HG02852 (cell line): Measurements from ENCODE around the gene MECR.
"Not testable (repeated sequence)": the region's sequence is repeated elsewhere in the genome, so short reads cannot be mapped to it uniquely, and the experiment has no call there.

Source experiments
- ATAC-seq: cut with Tn5 transposase; IDR thresholded peaks from one replicate; pipeline ENCODE4 v1.9.1; 2021; ENCODE audit warnings: mild to moderate bottlenecking, moderate library complexity; ENCODE audit not compliant: unreplicated experiment

The MECR gene

GRCh38 chr1:29176576-29176975 is 54.2 kb downstream of the MECR start:
- no peak for ATAC-seq

DNA sequence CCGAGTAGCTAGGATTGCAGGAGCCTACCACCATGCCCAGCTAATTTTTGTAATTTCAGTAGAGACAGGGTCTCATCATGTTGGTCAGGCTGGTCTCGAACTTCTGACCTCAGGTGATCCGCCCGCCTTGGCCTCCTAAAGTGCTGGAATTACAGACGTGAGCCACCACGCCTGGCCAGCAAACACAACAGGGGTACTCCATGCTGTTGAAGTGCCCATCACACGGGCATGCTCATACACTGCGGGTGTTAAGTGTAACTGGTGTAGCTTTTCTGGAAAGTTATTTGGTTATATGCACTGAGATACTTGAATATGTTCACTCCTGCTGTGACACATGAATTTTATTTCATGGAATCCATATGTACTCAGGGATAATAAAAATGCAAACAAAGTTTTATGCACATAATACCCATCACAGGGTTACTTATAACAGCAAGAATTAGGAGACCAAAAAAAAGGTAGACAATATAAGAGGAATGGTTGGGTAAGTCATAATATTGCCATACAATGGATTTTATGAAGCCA is 58.3 kb downstream of the MECR start:
- no peak for ATAC-seq

DNA sequence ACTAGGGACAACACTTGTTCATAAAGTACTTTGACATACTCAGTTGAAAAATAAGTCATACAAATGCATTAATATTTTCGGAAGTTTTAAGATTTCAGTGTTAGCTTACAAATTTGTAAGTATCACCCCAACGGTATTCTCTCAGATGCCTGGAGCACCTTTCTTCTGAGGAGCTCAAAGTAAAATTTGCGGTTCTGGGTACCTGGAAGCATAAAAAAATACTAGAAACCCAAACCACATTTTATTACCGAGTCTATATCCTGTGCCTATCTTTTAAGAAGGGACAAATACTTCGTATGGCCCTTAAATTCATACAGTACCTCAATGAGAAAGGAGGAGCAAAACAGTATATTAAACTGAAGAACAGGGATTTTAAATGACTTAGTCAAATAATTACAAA is 59.2 kb downstream of the MECR start:
- ATAC-seq = no peak

- no peak for ATAC-seq
These were observed 59.6 kb downstream of the MECR start for GRCh38 chr1:29171089-29171488.

GRCh38 chr1:29169976-29170375 is 60.8 kb downstream of the MECR start:
- ATAC-seq = no peak

DNA sequence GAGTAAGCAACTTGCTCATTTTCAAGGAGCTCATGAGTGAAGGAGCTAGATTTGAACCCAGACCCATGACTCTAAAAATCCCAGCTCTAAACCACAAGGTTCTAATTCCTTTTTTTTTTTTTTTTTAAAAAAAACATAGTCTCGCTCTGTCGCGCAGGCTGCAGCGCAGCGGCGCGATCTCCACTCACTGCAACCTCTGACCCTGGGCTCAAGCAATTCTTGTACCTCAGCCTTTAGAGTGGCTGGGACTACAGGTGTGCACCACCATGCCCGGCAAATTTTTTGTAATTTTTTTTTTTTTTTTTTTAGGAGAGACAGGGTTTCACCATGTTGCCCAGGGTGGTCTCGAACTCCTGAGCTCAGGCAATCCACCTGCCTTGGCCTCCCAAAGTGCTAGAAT is 62.8 kb downstream of the MECR start:
- ATAC-seq = no peak

- no peak for ATAC-seq
These were observed 64.3 kb downstream of the MECR start for GRCh38 chr1:29166291-29166878.

DNA sequence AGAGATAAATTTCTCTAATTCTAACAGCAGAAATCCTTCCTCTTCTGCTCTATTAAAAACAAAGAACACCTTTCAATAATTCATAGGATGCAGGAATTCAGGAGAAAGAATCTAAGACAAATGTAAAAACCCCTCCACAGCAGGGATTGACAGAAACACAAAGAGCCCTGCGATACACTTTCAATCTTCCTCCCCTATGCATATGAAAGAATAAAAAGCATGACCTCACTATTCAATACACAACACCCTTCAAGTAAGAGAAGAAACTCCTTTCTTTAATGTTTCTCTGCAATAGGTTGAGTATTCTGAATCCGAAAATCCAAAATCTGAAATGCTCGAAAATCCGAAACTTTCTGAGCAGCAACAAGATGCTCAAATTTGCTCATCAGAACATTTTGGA is 66.1 kb downstream of the MECR start:
- no peak for ATAC-seq

- ATAC-seq = no peak
These were observed 68.1 kb downstream of the MECR start for GRCh38 chr1:29162476-29163138.

DNA sequence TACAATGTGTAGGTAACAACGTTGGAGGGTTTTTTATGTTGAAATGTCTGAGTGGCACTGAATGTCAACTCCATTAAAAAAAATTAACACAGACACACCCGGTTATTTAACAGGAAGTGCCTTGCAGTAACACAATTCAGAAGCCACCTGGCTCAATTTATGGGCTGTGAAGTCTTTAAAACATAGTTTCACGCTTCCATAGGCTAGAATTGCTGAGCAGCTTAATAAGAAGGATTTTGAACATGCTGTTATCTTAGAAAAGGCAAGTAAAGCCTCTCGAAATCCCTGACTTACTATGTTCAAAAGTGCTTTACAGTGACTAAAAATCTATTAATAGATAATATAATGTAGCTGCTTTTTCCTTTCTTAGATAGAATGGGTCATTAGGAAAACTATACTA is 68.7 kb downstream of the MECR start:
- no peak for ATAC-seq

- ATAC-seq = no peak
These were observed 71.0 kb downstream of the MECR start for GRCh38 chr1:29159773-29160172.

DNA sequence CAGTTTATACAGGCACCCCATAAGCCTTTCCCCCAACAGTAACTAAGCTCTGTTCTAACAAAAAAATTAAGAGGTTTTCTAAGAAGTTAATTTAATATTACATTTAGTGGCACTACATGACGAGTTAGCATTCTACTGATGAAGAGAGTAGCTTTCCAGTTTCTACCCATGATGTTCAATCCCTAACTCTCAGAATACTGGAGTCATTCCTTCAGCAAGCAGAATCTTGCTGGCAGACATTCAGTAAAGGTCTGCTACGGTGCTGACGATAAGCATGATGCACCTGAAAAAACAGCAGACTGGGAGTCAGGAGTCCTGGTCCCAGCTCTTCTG is 73.5 kb downstream of the MECR start:
- no peak for ATAC-seq

- ATAC-seq = no peak
These were observed 74.0 kb downstream of the MECR start for GRCh38 chr1:29156543-29157268.

GRCh38 chr1:29152046-29152805 is 78.5 kb downstream of the MECR start:
- ATAC-seq = no peak

- not testable (repeated sequence) for ATAC-seq
These were observed 80.4 kb downstream of the MECR start for GRCh38 chr1:29150346-29150745.

DNA sequence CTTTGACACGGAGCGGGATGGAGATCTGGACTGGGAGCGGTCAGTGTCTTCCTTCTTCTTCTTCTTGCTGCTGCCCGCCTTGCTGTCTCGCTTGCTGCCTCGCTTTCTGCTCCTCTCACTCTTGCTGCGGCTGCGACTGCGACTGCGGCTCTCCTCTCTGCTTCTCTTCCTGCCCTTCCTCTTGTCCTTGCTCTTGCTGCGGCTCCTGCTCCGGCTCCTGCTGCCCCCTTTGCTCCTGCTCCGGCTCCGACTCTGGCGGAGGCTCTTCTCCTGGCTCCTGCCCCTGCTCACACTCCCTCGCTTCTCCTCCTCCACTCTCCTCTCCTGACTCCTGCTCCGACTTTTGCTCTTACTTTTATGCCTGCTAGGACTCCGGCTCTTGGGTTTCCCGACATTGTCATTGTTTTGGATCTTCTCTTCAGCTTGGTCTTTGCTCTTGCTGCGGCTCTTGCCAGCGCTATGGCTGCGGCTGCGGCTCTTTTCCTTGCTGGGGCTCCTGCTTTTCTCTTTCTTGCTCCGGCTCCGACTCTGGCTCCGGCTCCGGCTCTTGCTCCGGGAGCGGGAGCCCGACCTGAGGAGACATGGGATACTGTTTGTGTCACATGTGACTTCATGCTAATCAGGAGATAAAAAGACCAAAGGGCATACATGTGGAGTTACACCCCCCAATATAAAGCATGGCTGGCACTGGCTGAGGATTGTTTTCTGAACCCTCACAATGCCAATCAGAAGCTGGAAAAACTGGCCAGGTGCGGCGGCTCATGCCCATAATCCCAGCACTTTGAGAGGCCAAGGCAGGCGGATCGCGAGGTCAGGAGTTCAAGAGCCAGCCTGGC is 81.9 kb downstream of the MECR start:
- ATAC-seq = no peak

GRCh38 chr1:29145739-29146437 is 84.8 kb downstream of the MECR start:
- no peak for ATAC-seq

DNA sequence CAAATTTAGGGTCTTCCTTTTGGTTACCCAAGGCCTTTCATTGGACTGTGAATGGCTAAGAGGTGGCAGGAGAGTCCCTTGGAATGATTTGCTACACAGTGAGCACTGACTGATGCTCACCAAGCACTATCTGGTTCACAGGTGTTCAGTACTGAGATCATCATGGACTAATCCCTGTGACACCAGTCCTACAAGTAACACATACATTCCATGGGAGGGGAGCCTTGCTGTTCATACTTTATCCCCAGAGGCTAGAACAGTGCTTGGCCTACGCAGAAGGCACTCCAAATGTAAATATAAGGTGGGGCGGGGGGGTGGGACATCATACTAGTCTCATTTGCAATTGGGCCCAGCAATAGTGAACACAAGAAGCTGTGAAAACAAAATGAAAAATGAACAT is 86.6 kb downstream of the MECR start:
- no peak for ATAC-seq

DNA sequence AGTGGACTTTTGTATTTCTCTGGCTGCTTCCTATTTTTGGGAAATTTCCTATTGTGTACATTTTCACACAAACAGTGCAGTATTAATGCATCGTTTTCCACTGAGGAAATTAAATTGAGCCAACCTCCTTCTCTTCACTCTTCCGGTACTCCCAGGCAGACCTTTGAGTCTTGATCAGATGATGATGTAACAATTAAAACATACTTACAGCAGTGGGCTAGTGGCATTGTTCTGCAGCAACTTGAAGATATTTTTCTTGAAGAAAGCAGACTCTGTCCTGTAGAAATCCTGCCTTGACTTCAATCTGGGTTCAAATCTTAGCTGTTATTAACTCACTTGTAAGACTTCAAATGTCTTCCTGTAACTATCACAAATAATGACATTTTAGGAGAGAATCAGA is 88.0 kb downstream of the MECR start:
- no peak for ATAC-seq
